ENCODE data around the gene CUX1. TPM values are rescaled to one million over a fixed set of nuclear protein-coding genes. Genes with fewer than 3 reads are reported as not detected.

Gene CUX1
- total RNA-seq, 4 donors from 2014 or later = 56.9 to 124 (median 93.2) TPM

- no peak for DNase-seq
- Histone ChIP-seq H3K36me3 (no peaks in the 10 kb centered on the region), H3K4me3 (no peak overlapping the region), H3K27ac (no peak overlapping the region), H3K4me1 (peaks cover 0 to 19% (median 3%) of the 10 kb centered on the region in 4 donors), H3K27me3 (no peaks in the 10 kb centered on the region), H3K9me3 (no peaks in the 10 kb centered on the region)
- in situ Hi-C loops (cut with MboI; ENCODE audit: low pct_ligation_motif_present in 1 of 4, low pct_unique_long_range_greater_than_20kb in 1 of 4, low sequenced_read_pairs in 3 of 4) = no loop called here
- 81 to 88% methylated on average over 3 to 7 of the region's 7 CpGs for WGBS, 2 donors (ENCODE audit: low coverage in 1 of 2)
- intact Hi-C loops (cut with DNase I; ENCODE audit: low total_unique reads) = no loop called here
- no peak for TF ChIP-seq EP300 (IDR thresholded peaks at IDR 0.05; ENCODE audit: low read depth)
- TF ChIP-seq POLR2A (IDR thresholded peaks at IDR 0.05) = no peak
- TF ChIP-seq POLR2AphosphoS5 (IDR thresholded peaks at IDR 0.05) = no peak
- no peak for TF ChIP-seq CTCF (IDR thresholded peaks at IDR 0.05)
Measured at GRCh38 chr7:101890749-101891523, 73.5 kb downstream of the CUX1 start.

- TF ChIP-seq EP300 (IDR thresholded peaks at IDR 0.05; ENCODE audit: low read depth) (no peak), POLR2AphosphoS5 (IDR thresholded peaks at IDR 0.05) (no peak), CTCF (IDR thresholded peaks at IDR 0.05) (no peak), POLR2A (IDR thresholded peaks at IDR 0.05) (no peak)
- in situ Hi-C loops (cut with MboI; ENCODE audit: low pct_ligation_motif_present in 1 of 4, low pct_unique_long_range_greater_than_20kb in 1 of 4, low sequenced_read_pairs in 3 of 4) = no loop called here
- Histone ChIP-seq H3K36me3 (no peaks in the 10 kb centered on the region), H3K27ac (no peak overlapping the region), H3K27me3 (no peaks in the 10 kb centered on the region), H3K4me3 (no peak overlapping the region), H3K9me3 (no peaks in the 10 kb centered on the region), H3K4me1 (peaks cover 0 to 17% (median 3%) of the 10 kb centered on the region in 4 donors)
- intact Hi-C loops (cut with DNase I; ENCODE audit: low total_unique reads) = no loop called here
- 86 to 87% methylated on average over 8 to 11 of the region's 11 CpGs for WGBS, 2 donors (ENCODE audit: low coverage in 1 of 2)
- no peak for DNase-seq
Measured at GRCh38 chr7:101891936-101892640, 74.7 kb downstream of the CUX1 start.

- DNase-seq = no peak
- in situ Hi-C loops (cut with MboI; ENCODE audit: low pct_ligation_motif_present in 1 of 4, low pct_unique_long_range_greater_than_20kb in 1 of 4, low sequenced_read_pairs in 3 of 4) = no loop called here
- intact Hi-C loops (cut with DNase I; ENCODE audit: low total_unique reads) = no loop called here
- no peaks in the 10 kb centered on the region for H3K27me3 ChIP-seq
- no peaks in the 10 kb centered on the region for H3K9me3 ChIP-seq
- 63 to 79% methylated on average over 5 to 13 of the region's 13 CpGs for WGBS, 2 donors (ENCODE audit: low coverage in 1 of 2)
- no peak for TF ChIP-seq EP300 (IDR thresholded peaks at IDR 0.05; ENCODE audit: low read depth)
- TF ChIP-seq POLR2A (IDR thresholded peaks at IDR 0.05) = no peak
- TF ChIP-seq CTCF (IDR thresholded peaks at IDR 0.05) = no peak
- TF ChIP-seq POLR2AphosphoS5 (IDR thresholded peaks at IDR 0.05) = no peak
- peaks cover 0 to 21% (median 3%) of the 10 kb centered on the region in 4 donors for H3K4me1 ChIP-seq
- H3K4me3 ChIP-seq = no peak overlapping the region
- H3K27ac ChIP-seq = no peak overlapping the region
- H3K36me3 ChIP-seq = no peaks in the 10 kb centered on the region
Measured at GRCh38 chr7:101893341-101894082, 76.1 kb downstream of the CUX1 start.

GRCh38 chr7:101896316-101896715 lies 78.9 kb downstream of the CUX1 start:
- no peak for DNase-seq
- intact Hi-C loops (cut with DNase I; ENCODE audit: low total_unique reads) (no loop called here), in situ Hi-C loops (cut with MboI; ENCODE audit: low pct_ligation_motif_present in 1 of 4, low pct_unique_long_range_greater_than_20kb in 1 of 4, low sequenced_read_pairs in 3 of 4) (no loop called here)
- no peaks in the 10 kb centered on the region for H3K27me3 ChIP-seq
- no peaks in the 10 kb centered on the region for H3K9me3 ChIP-seq
- no peak for TF ChIP-seq POLR2AphosphoS5 (IDR thresholded peaks at IDR 0.05)
- TF ChIP-seq CTCF (IDR thresholded peaks at IDR 0.05) = no peak
- no peak for TF ChIP-seq EP300 (IDR thresholded peaks at IDR 0.05; ENCODE audit: low read depth)
- no peak overlapping the region for H3K4me3 ChIP-seq
- peaks cover 0 to 30% (median 3%) of the 10 kb centered on the region in 4 donors for H3K4me1 ChIP-seq
- WGBS, 2 donors (ENCODE audit: low coverage in 1 of 2) = 86 to 89% methylated on average over 1 to 9 of the region's 9 CpGs
- H3K27ac ChIP-seq = peak overlapping the region in 3 of 4 donors; percentile 37 to 63 (median 43)
- no peaks in the 10 kb centered on the region for H3K36me3 ChIP-seq
